Measurements from ENCODE around the gene KRTAP10-12.

Gene KRTAP10-12

GRCh38 chr21:44694776-44695175, 2.2 kb upstream of the KRTAP10-12 start:
- no peak for DNase-seq

DNA sequence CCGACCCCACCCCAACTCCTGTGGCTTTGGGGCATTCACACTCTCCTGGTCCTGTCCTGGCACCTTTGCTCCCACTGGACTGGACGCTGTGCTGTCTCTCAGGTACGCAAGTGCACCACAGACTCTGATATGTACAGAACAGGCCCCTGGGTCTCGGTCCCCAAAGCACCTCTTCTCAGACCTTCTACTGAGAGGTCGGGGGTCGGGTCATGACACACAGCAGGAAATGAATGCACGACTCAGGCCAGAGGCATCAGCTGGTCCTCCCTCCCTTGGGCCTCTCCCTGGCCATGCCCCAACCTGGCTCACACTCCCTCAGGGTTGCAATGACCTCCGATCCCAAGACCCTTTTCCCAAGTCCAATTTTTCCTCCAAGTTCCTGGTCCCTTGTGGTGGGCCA, 1.8 kb upstream of the KRTAP10-12 start:
- Mint-ChIP-seq H3K27ac (no peak overlapping the region), H3K9me3 (peaks cover 35% of the 10 kb centered on the region), H3K4me1 (peaks cover 46% of the 10 kb centered on the region), H3K27me3 (ENCODE audit: low read depth, poor library complexity) (peaks cover 32% of the 10 kb centered on the region), H3K4me3 (no peak overlapping the region), H3K36me3 (ENCODE audit: low read depth) (peaks cover 15% of the 10 kb centered on the region)
- no peak for DNase-seq
- TF ChIP-seq, protein P1, sequence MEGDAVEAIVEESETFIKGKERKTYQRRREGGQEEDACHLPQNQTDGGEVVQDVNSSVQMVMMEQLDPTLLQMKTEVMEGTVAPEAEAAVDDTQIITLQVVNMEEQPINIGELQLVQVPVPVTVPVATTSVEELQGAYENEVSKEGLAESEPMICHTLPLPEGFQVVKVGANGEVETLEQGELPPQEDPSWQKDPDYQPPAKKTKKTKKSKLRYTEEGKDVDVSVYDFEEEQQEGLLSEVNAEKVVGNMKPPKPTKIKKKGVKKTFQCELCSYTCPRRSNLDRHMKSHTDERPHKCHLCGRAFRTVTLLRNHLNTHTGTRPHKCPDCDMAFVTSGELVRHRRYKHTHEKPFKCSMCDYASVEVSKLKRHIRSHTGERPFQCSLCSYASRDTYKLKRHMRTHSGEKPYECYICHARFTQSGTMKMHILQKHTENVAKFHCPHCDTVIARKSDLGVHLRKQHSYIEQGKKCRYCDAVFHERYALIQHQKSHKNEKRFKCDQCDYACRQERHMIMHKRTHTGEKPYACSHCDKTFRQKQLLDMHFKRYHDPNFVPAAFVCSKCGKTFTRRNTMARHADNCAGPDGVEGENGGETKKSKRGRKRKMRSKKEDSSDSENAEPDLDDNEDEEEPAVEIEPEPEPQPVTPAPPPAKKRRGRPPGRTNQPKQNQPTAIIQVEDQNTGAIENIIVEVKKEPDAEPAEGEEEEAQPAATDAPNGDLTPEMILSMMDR (IDR thresholded peaks at IDR 0.05): no peak

More at GRCh38 chr21:44694776-44695175, 2.2 kb upstream of the KRTAP10-12 start:
- TF ChIP-seq, protein P1 (IDR thresholded peaks at IDR 0.05): no peak
- H3K4me3 Mint-ChIP-seq: no peak overlapping the region
- H3K9me3 Mint-ChIP-seq: peaks cover 35% of the 10 kb centered on the region
- peaks cover 42% of the 10 kb centered on the region for H3K4me1 Mint-ChIP-seq
- H3K36me3 Mint-ChIP-seq (ENCODE audit: low read depth): peaks cover 15% of the 10 kb centered on the region
- H3K27me3 Mint-ChIP-seq (ENCODE audit: low read depth, poor library complexity): peaks cover 30% of the 10 kb centered on the region
- H3K27ac Mint-ChIP-seq: no peak overlapping the region

DNA sequence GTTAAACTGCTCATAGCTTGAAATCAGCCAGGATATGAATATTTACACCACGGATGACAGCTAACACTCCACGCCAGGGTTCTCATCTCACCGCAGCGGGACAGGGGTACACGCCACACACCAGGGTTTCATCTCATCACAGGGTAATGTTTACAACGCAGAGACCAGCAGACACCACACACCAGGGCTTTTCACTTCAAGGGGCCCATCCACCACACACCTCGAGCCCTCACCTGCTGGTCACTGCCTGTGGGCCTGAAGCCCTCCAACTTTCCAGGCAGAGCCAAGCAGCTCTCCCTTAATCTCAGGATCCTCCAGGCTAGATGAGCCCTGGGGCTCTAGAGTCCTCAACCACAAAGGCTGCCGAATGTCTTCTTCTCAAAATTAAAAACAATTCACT, 1.3 kb upstream of the KRTAP10-12 start:
- Mint-ChIP-seq H3K4me1 (peaks cover 47% of the 10 kb centered on the region), H3K36me3 (ENCODE audit: low read depth) (peaks cover 15% of the 10 kb centered on the region), H3K27me3 (ENCODE audit: low read depth, poor library complexity) (peaks cover 34% of the 10 kb centered on the region), H3K27ac (no peak overlapping the region), H3K9me3 (peaks cover 35% of the 10 kb centered on the region), H3K4me3 (no peak overlapping the region)
- no peak for DNase-seq
- TF ChIP-seq, protein P1 (IDR thresholded peaks at IDR 0.05): no peak

DNA sequence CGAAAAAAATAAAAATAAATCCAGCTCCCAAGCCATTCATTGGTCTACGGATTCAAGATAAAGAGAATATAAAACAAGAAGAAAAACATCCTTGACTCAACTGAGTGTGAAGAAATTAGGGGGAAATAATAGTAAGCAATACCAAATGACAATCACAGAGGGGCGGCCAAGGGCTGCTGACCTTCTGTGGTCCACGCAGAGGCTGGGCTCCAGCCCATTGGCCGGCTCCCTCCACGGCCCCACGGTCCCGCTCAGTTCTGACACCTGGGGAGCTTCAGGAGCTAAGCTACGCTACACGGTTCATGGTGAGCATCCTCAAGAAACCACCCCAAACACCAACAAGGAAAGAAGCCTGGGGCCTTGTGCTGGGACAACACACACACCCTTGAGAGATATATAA, 400 bp upstream of the KRTAP10-12 start:
- no peak overlapping the region for H3K27ac Mint-ChIP-seq
- DNase-seq: no peak
- TF ChIP-seq, protein P1 (IDR thresholded peaks at IDR 0.05): no peak
- H3K27me3 Mint-ChIP-seq (ENCODE audit: low read depth, poor library complexity): peaks cover 43% of the 10 kb centered on the region
- peaks cover 57% of the 10 kb centered on the region for H3K4me1 Mint-ChIP-seq
- no peak overlapping the region for H3K4me3 Mint-ChIP-seq
- peaks cover 15% of the 10 kb centered on the region for H3K36me3 Mint-ChIP-seq (ENCODE audit: low read depth)
- peaks cover 32% of the 10 kb centered on the region for H3K9me3 Mint-ChIP-seq

- Mint-ChIP-seq H3K4me1 (peaks cover 69% of the 10 kb centered on the region), H3K9me3 (peaks cover 17% of the 10 kb centered on the region), H3K27ac (no peak overlapping the region), H3K27me3 (ENCODE audit: low read depth, poor library complexity) (peaks cover 58% of the 10 kb centered on the region), H3K36me3 (ENCODE audit: low read depth) (peaks cover 5% of the 10 kb centered on the region), H3K4me3 (peak overlapping the region; percentile 10)
- no peak for DNase-seq
- TF ChIP-seq, protein P1 (IDR thresholded peaks at IDR 0.05): no peak
Measured at GRCh38 chr21:44697811-44698734, 1.1 kb downstream of the KRTAP10-12 start.

Measured in nephron progenitor cell (in vitro differentiated cells).